ENCODE measurements around the gene FOXJ2.
"Not testable (repeated sequence)": the region's sequence is repeated elsewhere in the genome, so short reads cannot be mapped to it uniquely, and the experiment has no call there.

The FOXJ2 gene
- 19.9 to 46.1 reads per million in 2 experiments for total RNA-seq

GRCh38 chr12:8032242-8033152 is at the start of gene FOXJ2:
Gene FOXJ2, plus strand, starts transcription at chr12:8032716. Its CDS starts 7,117 bp downstream, at chr12:8039833.
- DNase-seq (ENCODE audit: low read depth) = peak; percentile 71

GRCh38 chr12:7983019-7983418 is 49.5 kb upstream of the FOXJ2 start:
- not testable (repeated sequence) for DNase-seq (ENCODE audit: low read depth)

- not testable (repeated sequence) for DNase-seq (ENCODE audit: low read depth)
These were observed 49.1 kb upstream of the FOXJ2 start for GRCh38 chr12:7983460-7983859.

- DNase-seq (ENCODE audit: low read depth) = no peak
These were observed 47.6 kb upstream of the FOXJ2 start for GRCh38 chr12:7984900-7985299.

GRCh38 chr12:7985802-7986418 is 46.6 kb upstream of the FOXJ2 start:
- no peak for DNase-seq (ENCODE audit: low read depth)

- DNase-seq (ENCODE audit: low read depth) = no peak
These were observed 42.6 kb upstream of the FOXJ2 start for GRCh38 chr12:7989827-7990491.

- DNase-seq (ENCODE audit: low read depth) = no peak
These were observed 41.0 kb upstream of the FOXJ2 start for GRCh38 chr12:7991535-7991934.

GRCh38 chr12:7994731-7995205 is 37.7 kb upstream of the FOXJ2 start:
- no peak for DNase-seq (ENCODE audit: low read depth)

- peak; percentile 74 for DNase-seq (ENCODE audit: low read depth)
These were observed 37.1 kb upstream of the FOXJ2 start for GRCh38 chr12:7995266-7995963.

GRCh38 chr12:8000827-8001226 is 31.7 kb upstream of the FOXJ2 start:
- DNase-seq (ENCODE audit: low read depth) = not testable (repeated sequence)

- not testable (repeated sequence) for DNase-seq (ENCODE audit: low read depth)
These were observed 31.0 kb upstream of the FOXJ2 start for GRCh38 chr12:8001496-8001895.

GRCh38 chr12:8004897-8005296 is 27.6 kb upstream of the FOXJ2 start:
- DNase-seq (ENCODE audit: low read depth) = not testable (repeated sequence)

GRCh38 chr12:8011331-8011730 is 21.2 kb upstream of the FOXJ2 start:
- no peak for DNase-seq (ENCODE audit: low read depth)

- DNase-seq (ENCODE audit: low read depth) = no peak
These were observed 19.7 kb upstream of the FOXJ2 start for GRCh38 chr12:8012651-8013309.

- DNase-seq (ENCODE audit: low read depth) = no peak
These were observed 17.7 kb upstream of the FOXJ2 start for GRCh38 chr12:8014836-8015235.

GRCh38 chr12:8018213-8018612 is 14.3 kb upstream of the FOXJ2 start:
- DNase-seq (ENCODE audit: low read depth) = not testable (repeated sequence)

GRCh38 chr12:8018666-8019581 is 13.6 kb upstream of the FOXJ2 start:
- DNase-seq (ENCODE audit: low read depth) = no peak

GRCh38 chr12:8026291-8026900 is 6.1 kb upstream of the FOXJ2 start:
- peak; percentile 96 for DNase-seq (ENCODE audit: low read depth)

GRCh38 chr12:8027856-8028255 is 4.7 kb upstream of the FOXJ2 start:
- DNase-seq (ENCODE audit: low read depth) = no peak

GRCh38 chr12:8028267-8028666 is 4.2 kb upstream of the FOXJ2 start:
- no peak for DNase-seq (ENCODE audit: low read depth)
